ENCODE data around the gene GCK.

GCK gene

GRCh38 chr7:44120395-44120794 lies 68.8 kb downstream of the GCK start:
- TF ChIP-seq EZH2phosphoT487 (conservative IDR thresholded peaks at IDR 0.05; ENCODE audit: low read length) (no peak), CTCF (IDR thresholded peaks at IDR 0.05; ENCODE audit: insufficient read depth, low read length, poor library complexity, severe bottlenecking) (no peak)
- no peak overlapping the region for H2AFZ ChIP-seq (ENCODE audit: low read depth, low read length, severe bottlenecking)
- no peak overlapping the region for H3K9ac ChIP-seq (ENCODE audit: low read length)
- H3K27me3 ChIP-seq (ENCODE audit: low read length): no peaks in the 10 kb centered on the region
- no peaks in the 10 kb centered on the region for H3K9me3 ChIP-seq (ENCODE audit: insufficient read depth, low read length)
- no peak overlapping the region for H3K27ac ChIP-seq (ENCODE audit: low read depth, low read length)
- H3K4me3 ChIP-seq (ENCODE audit: insufficient read depth, low read length, poor library complexity, severe bottlenecking): no peak overlapping the region
- peaks cover 7% of the 10 kb centered on the region for H3F3A ChIP-seq (ENCODE audit: insufficient read depth)
- peaks cover 5% of the 10 kb centered on the region; the same call in 1 of the 2 replicates for H3K36me3 ChIP-seq (ENCODE audit: low read length)
- no peaks in the 10 kb centered on the region for H3K9me2 ChIP-seq (replicated peaks; ENCODE audit: insufficient read depth, low read length)
- no peak overlapping the region for H3K4me2 ChIP-seq (ENCODE audit: low read depth, low read length, poor library complexity, severe bottlenecking)
- H3K79me2 ChIP-seq (ENCODE audit: insufficient read depth, low read length): peaks cover 25% of the 10 kb centered on the region
- no peaks in the 10 kb centered on the region for H4K20me1 ChIP-seq (ENCODE audit: low read depth, low read length)

GRCh38 chr7:44119829-44120380 lies 69.3 kb downstream of the GCK start:
- H3F3A ChIP-seq (ENCODE audit: insufficient read depth): peaks cover 2% of the 10 kb centered on the region
- peaks cover 5% of the 10 kb centered on the region; the same call in 1 of the 2 replicates for H3K36me3 ChIP-seq (ENCODE audit: low read length)
- H3K4me2 ChIP-seq (ENCODE audit: low read depth, low read length, poor library complexity, severe bottlenecking): no peak overlapping the region
- H3K9me2 ChIP-seq (replicated peaks; ENCODE audit: insufficient read depth, low read length): no peaks in the 10 kb centered on the region
- H3K4me3 ChIP-seq (ENCODE audit: insufficient read depth, low read length, poor library complexity, severe bottlenecking): no peak overlapping the region
- peaks cover 25% of the 10 kb centered on the region for H3K79me2 ChIP-seq (ENCODE audit: insufficient read depth, low read length)
- H2AFZ ChIP-seq (ENCODE audit: low read depth, low read length, severe bottlenecking): no peak overlapping the region
- TF ChIP-seq EZH2phosphoT487 (conservative IDR thresholded peaks at IDR 0.05; ENCODE audit: low read length): no peak
- TF ChIP-seq CTCF (IDR thresholded peaks at IDR 0.05; ENCODE audit: insufficient read depth, low read length, poor library complexity, severe bottlenecking): no peak
- H3K9me3 ChIP-seq (ENCODE audit: insufficient read depth, low read length): no peaks in the 10 kb centered on the region
- no peaks in the 10 kb centered on the region for H4K20me1 ChIP-seq (ENCODE audit: low read depth, low read length)
- H3K27ac ChIP-seq (ENCODE audit: low read depth, low read length): no peak overlapping the region
- H3K9ac ChIP-seq (ENCODE audit: low read length): no peak overlapping the region
- H3K27me3 ChIP-seq (ENCODE audit: low read length): no peaks in the 10 kb centered on the region

GRCh38 chr7:44117801-44118429 lies 71.3 kb downstream of the GCK start:
- H3K36me3 ChIP-seq (ENCODE audit: low read length): peaks cover 5% of the 10 kb centered on the region; the same call in 1 of the 2 replicates
- H2AFZ ChIP-seq (ENCODE audit: low read depth, low read length, severe bottlenecking): no peak overlapping the region
- H3K4me3 ChIP-seq (ENCODE audit: insufficient read depth, low read length, poor library complexity, severe bottlenecking): no peak overlapping the region
- H3F3A ChIP-seq (ENCODE audit: insufficient read depth): no peaks in the 10 kb centered on the region
- TF ChIP-seq CTCF (IDR thresholded peaks at IDR 0.05; ENCODE audit: insufficient read depth, low read length, poor library complexity, severe bottlenecking) (no peak), EZH2phosphoT487 (conservative IDR thresholded peaks at IDR 0.05; ENCODE audit: low read length) (no peak)
- no peak overlapping the region for H3K9ac ChIP-seq (ENCODE audit: low read length)
- H3K79me2 ChIP-seq (ENCODE audit: insufficient read depth, low read length): peaks cover 23% of the 10 kb centered on the region
- no peak overlapping the region for H3K4me2 ChIP-seq (ENCODE audit: low read depth, low read length, poor library complexity, severe bottlenecking)
- H3K9me2 ChIP-seq (replicated peaks; ENCODE audit: insufficient read depth, low read length): no peaks in the 10 kb centered on the region
- no peaks in the 10 kb centered on the region for H4K20me1 ChIP-seq (ENCODE audit: low read depth, low read length)
- no peaks in the 10 kb centered on the region for H3K9me3 ChIP-seq (ENCODE audit: insufficient read depth, low read length)
- no peak overlapping the region for H3K27ac ChIP-seq (ENCODE audit: low read depth, low read length)
- H3K27me3 ChIP-seq (ENCODE audit: low read length): no peaks in the 10 kb centered on the region
